ENCODE data around the gene POU2F1.

DNA sequence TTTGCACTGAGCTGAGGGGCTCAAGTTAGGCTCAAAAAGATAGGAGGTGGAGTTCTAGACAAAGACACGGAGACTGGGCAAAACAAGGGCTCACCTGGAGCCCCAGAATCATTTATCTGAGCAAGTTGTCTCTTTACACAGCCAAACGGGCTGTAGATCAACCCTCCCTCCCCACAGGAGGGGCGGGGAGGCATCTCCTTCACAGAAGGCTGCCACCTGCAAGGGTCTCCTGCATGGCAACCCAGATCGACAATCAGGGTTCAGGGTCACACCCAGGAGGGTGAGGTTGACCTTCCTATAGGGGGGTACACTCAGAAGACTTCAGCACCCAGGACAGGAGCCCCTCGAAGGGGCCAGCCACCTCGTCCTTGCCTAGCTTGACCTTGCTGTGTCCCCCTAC, 213.6 kb downstream of the POU2F1 start:
- TF ChIP-seq, protein P1, sequence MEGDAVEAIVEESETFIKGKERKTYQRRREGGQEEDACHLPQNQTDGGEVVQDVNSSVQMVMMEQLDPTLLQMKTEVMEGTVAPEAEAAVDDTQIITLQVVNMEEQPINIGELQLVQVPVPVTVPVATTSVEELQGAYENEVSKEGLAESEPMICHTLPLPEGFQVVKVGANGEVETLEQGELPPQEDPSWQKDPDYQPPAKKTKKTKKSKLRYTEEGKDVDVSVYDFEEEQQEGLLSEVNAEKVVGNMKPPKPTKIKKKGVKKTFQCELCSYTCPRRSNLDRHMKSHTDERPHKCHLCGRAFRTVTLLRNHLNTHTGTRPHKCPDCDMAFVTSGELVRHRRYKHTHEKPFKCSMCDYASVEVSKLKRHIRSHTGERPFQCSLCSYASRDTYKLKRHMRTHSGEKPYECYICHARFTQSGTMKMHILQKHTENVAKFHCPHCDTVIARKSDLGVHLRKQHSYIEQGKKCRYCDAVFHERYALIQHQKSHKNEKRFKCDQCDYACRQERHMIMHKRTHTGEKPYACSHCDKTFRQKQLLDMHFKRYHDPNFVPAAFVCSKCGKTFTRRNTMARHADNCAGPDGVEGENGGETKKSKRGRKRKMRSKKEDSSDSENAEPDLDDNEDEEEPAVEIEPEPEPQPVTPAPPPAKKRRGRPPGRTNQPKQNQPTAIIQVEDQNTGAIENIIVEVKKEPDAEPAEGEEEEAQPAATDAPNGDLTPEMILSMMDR (conservative IDR thresholded peaks at IDR 0.05), result no peak
- no peak for TF ChIP-seq EZH2 (IDR thresholded peaks at IDR 0.05; ENCODE audit: low read depth)
